Measurements from ENCODE around the gene LCN15. TPM values are rescaled to one million over a fixed set of nuclear protein-coding genes. Genes with fewer than 3 reads are reported as not detected.
A peak's percentile ranks its signal among the peaks of the same experiment; 100 is the strongest.
"Not testable (repeated sequence)": the region's sequence is repeated elsewhere in the genome, so short reads cannot be mapped to it uniquely, and the experiment has no call there.

Gene LCN15
- total and polyA plus RNA-seq, 9 donors = not detected

DNA sequence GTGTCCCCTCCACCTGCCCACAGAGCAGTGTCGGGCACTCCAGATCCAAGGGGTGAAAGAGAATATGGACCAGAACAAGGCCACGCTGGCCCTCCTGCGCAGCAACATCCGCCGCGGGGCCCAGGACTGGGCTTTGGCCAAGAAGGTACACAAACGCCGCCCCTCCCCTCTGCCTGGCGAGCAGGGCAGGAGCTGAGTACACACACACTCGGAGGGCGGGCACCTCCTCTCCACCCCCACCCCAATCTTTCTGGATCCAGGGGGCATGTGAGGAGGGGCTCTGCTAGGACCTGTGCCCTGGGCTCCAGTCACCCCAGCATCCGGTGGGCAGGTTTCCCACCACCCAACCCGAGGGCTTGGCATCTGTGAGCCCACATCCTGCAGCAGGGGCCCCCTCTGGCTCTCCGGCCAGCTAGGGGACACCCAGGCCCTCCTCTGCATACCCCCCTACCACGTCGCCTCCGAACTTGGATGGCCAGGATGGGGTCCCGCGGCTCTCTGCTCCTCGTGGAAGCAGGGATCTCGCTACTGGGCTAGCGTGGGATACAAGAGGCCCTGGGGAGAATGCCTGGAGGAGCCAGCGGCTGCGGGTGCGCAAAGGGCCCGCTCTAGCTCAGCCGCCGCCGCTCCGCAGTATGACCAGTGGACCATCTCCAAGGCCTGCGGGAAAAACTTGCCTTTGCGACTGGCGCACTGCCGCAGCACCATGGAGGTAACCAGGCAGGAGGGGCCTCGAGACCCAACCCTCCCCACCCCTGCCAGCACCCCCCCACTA lies 34.9 kb upstream of the LCN15 start:
- WGBS, 3 donors = 4 to 14% (median 5%) methylated on average over 28 to 35 of the region's 35 CpGs
- intact Hi-C loops (cut with DNase I) = loop anchor here in 1 of 4 donors (10.0 kb wide), 1 partner anchor 46 kb away; the partner anchor contains the start of genes AJM1 and PHPT1
- Histone ChIP-seq H3K27me3 (no peaks in the 10 kb centered on the region), H3K9me3 (no peaks in the 10 kb centered on the region), H3K36me3 (no peaks in the 10 kb centered on the region), H3K27ac (no peak overlapping the region), H3K4me3 (peak overlapping the region; percentile 35), H3K4me1 (ENCODE audit: insufficient read depth) (peaks cover 19% of the 10 kb centered on the region)
- TF ChIP-seq, protein P1, sequence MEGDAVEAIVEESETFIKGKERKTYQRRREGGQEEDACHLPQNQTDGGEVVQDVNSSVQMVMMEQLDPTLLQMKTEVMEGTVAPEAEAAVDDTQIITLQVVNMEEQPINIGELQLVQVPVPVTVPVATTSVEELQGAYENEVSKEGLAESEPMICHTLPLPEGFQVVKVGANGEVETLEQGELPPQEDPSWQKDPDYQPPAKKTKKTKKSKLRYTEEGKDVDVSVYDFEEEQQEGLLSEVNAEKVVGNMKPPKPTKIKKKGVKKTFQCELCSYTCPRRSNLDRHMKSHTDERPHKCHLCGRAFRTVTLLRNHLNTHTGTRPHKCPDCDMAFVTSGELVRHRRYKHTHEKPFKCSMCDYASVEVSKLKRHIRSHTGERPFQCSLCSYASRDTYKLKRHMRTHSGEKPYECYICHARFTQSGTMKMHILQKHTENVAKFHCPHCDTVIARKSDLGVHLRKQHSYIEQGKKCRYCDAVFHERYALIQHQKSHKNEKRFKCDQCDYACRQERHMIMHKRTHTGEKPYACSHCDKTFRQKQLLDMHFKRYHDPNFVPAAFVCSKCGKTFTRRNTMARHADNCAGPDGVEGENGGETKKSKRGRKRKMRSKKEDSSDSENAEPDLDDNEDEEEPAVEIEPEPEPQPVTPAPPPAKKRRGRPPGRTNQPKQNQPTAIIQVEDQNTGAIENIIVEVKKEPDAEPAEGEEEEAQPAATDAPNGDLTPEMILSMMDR (IDR thresholded peaks at IDR 0.05) = no peak
- TF ChIP-seq POLR2A (IDR thresholded peaks at IDR 0.05) (no peak), EP300 (IDR thresholded peaks at IDR 0.05) (no peak)
- peak in 3 of 5 donors; percentile 58 to 74 (median 71) for DNase-seq

DNA sequence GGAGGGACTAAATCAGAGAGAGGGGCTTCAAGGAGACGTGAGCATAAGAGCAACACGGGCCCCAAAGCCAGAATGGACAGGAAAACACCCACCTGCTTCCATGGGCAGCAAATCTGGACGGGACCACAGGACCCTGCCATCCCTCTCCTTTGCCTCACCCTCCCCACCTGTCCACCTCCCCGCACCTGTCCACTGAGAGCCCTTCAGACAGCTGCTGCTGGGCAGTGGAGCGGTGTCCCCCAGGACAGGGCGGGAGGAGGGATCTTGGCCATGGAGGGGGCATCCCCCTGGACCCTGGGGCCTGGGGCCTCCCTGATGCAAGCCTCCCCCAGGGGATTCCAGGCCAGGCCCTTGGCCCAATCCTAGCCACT lies 34.4 kb upstream of the LCN15 start:
- H3K36me3 ChIP-seq = no peaks in the 10 kb centered on the region
- DNase-seq = peak in 1 of 5 donors; percentile 41
- no peak for TF ChIP-seq POLR2A (IDR thresholded peaks at IDR 0.05)
- TF ChIP-seq, protein P1 (IDR thresholded peaks at IDR 0.05) = no peak
- no peak for TF ChIP-seq EP300 (IDR thresholded peaks at IDR 0.05)
- no peaks in the 10 kb centered on the region for H3K9me3 ChIP-seq
- intact Hi-C loops (cut with DNase I) = loop anchor here in 1 of 4 donors (10.0 kb wide), 1 partner anchor 46 kb away; the partner anchor contains the start of genes AJM1 and PHPT1
- no peak overlapping the region for H3K27ac ChIP-seq
- WGBS, 3 donors = 47 to 86% (median 67%) methylated on average over 6 of the region's 6 CpGs
- peaks cover 19% of the 10 kb centered on the region for H3K4me1 ChIP-seq (ENCODE audit: insufficient read depth)
- H3K27me3 ChIP-seq = no peaks in the 10 kb centered on the region
- no peak overlapping the region for H3K4me3 ChIP-seq

DNA sequence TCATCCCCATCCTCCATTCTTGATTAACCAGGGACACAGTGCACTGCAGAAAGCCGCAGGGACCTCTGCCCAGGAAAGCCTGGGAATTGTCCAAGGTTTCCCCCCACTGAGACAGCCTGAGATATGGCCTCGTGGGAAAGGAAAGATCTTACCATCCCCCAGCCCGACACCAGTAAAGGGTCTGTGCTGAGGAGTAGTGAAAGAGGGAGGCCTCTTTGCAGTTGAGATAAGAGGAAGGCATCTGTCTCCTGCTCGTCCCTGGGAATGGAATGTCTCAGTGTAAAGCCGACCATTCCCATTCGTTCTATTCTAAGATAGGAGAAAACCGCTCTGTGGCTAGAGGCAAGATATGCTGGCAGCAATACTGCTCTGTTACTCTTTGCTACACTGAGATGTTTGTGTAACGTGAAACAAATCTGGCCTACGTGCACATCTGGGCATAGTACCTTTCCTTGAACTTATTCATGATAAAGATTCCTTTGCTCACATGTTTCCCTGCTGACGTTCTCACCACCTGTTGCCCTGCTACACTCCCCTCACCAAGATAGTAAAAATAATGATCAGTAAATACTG lies 32.5 kb upstream of the LCN15 start:
- not testable (repeated sequence) for H3K27me3 ChIP-seq, H3K4me3 ChIP-seq

DNA sequence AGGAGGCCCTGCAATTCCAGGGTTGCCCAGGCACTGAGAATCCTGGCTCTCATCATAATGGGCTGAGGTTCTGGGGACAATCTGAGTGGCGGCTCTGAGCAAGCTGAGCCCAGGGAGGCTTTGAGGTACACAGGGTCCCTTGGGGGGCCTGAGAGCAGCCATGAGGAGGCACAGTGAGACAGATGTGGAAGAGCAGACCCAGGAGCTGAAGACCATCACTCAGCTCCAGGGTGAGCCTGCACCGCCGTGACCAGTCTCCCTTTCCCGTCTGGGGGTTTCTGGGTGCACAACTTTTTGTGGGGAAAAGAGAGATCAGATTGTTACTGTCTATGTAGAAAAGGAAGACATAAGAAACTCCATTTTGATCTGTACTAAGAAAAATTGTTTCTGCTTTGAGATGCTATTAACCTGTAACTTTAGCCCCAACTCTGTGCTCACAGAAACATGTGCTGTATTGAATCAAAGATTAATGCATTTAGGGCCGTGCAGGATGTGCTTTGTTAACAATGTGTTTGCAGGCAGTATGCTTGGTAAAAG lies 32.0 kb upstream of the LCN15 start, which contains the start of gene CCDC183:
TSS of gene CCDC183 (plus strand) at position 101 of the 537 bp plus-strand sequence. CDS start at position 161, 60 bp downstream.
- no peak for DNase-seq
- H3K27ac ChIP-seq = peak within 1 kb of the TSS in 1 of 2 donors; percentile 25
- WGBS, 3 donors = 15 to 17% (median 16%) methylated on average over 5 of the region's 5 CpGs
- H3K9me3 ChIP-seq = no peaks in the 10 kb centered on the region
- peaks cover 26% of the 10 kb centered on the region for H3K4me1 ChIP-seq (ENCODE audit: insufficient read depth)
- no peaks in the 10 kb centered on the region for H3K36me3 ChIP-seq
- intact Hi-C loops (cut with DNase I) = loop anchor here in 1 of 4 donors (10.0 kb wide), 1 partner anchor 48 kb away; the partner anchor contains the start of genes AJM1 and PHPT1
- TF ChIP-seq POLR2A (IDR thresholded peaks at IDR 0.05) (no peak), EP300 (IDR thresholded peaks at IDR 0.05) (no peak)
- TF ChIP-seq, protein P1 (IDR thresholded peaks at IDR 0.05) = no peak
- no peak within 1 kb of the TSS for H3K4me3 ChIP-seq
- H3K27me3 ChIP-seq = no peaks in the 10 kb centered on the region

More for the DNA sequence above, 32.5 kb upstream of the LCN15 start:
- peak overlapping the region in 1 of 2 donors; percentile 25 for H3K27ac ChIP-seq
- WGBS, 3 donors = 1 to 8% (median 2%) methylated on average over 10 of the region's 10 CpGs
- intact Hi-C loops (cut with DNase I) = loop anchor here in 1 of 4 donors (10.0 kb wide), 1 partner anchor 48 kb away; the partner anchor contains the start of genes AJM1 and PHPT1
- H3K36me3 ChIP-seq, H3K9me3 ChIP-seq: not testable (repeated sequence)
- peaks cover 24% of the 10 kb centered on the region for H3K4me1 ChIP-seq (ENCODE audit: insufficient read depth)
- DNase-seq = peak in 4 of 5 donors; percentile 49 to 79 (median 66)

Measured in ovary (tissue), 9 donors.